MV-4-11 (cell line): ENCODE data around the gene FOXJ2.
"Not testable (repeated sequence)": the region's sequence is repeated elsewhere in the genome, so short reads cannot be mapped to it uniquely, and the experiment has no call there.

Source experiments
- DNase-seq: peaks from one replicate; lab custom pipeline; 2025; lab: John Stamatoyannopoulos, UW

Gene FOXJ2

DNA sequence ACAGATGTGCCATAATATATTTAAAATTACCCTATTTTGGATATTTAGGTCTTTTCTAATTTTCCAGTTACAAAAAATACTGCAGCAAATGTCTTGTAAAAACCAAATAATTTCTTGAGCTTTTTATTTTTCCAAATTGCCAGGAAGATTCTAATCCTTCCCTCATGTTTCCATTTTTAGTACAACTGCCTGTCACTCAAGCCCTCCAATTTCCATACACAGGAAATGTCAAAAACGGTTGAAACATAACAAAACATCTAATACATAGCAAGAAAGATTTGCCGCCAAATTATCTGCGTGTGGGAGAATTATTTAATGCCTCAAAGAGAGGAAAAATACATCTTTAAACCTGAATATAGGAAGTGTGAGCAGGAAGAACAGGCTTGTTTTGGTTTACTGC is 2.3 kb upstream of the FOXJ2 start:
- DNase-seq: no peak

DNA sequence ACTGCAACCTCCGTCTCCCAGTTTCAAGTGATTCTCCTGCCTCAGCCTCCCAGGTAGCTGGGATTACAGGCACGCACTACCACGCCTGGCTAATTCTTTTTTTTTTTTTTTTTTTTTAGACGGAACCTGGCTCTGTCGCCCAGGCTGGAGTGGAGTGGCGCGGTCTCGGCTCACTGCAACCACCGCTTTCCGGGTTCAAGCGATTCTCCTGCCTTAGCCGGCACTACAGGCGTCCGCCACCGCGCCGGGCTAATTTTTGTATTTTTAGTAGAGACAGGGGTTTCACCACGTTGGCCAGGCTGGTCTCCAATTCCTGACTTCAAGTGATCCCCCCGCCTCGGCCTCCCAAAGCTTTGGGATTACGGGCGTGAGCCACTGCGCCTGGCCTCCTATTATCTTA is 1.5 kb upstream of the FOXJ2 start:
- not testable (repeated sequence) for DNase-seq

- DNase-seq: no peak
Observed at GRCh38 chr12:8031872-8032241, 659 bp upstream of the FOXJ2 start.

GRCh38 chr12:8033153-8034044 is 883 bp downstream of the FOXJ2 start:
- no peak for DNase-seq

- no peak for DNase-seq
Observed at GRCh38 chr12:8034802-8035201, 2.3 kb downstream of the FOXJ2 start.

DNA sequence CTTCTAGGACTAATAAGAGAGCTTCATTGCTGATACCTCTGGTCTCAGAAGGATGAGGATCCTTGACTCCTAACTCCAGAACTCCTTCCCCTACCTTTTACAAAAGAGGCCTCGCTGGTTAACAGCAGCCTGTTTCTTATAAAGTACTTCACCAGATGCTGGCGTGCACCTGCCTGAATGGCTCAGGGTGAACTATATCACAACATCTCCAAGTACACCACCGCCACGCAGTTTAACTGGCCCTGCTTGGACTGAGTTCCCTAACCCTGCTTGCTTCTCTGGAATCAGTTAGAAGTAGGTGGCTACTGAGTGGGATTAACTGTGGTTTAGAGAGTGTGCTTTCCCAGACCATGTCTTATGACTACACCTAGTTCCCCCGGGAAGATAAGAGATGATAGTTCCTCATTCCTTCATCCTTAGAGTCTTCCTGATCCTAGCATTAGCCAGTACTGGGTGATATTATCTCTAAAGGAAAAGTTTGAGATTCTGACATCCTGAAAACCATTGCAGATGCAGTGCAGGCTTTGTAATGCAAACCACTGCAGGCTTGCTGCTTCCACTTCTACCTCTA is 3.0 kb downstream of the FOXJ2 start:
- no peak for DNase-seq

DNA sequence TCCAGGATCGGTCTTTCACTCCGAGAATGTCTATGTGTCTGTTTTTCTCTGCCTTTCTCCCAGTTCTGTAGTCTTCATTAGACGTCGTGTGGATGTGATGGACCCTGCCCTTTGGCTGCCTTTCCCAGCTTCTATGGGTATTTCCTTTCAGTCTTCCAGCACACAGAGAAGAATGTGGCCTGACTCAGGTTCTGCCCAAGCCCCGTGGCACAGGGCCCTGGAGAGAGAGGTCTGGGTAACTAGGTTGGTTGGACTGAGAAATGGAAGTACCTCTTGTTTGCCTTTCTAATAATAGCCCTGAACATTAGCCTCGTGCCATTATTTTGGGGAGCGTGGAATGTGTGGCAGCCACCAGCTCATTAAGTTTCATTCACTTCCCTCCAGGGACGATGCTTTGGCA is 3.8 kb downstream of the FOXJ2 start:
- no peak for DNase-seq

DNA sequence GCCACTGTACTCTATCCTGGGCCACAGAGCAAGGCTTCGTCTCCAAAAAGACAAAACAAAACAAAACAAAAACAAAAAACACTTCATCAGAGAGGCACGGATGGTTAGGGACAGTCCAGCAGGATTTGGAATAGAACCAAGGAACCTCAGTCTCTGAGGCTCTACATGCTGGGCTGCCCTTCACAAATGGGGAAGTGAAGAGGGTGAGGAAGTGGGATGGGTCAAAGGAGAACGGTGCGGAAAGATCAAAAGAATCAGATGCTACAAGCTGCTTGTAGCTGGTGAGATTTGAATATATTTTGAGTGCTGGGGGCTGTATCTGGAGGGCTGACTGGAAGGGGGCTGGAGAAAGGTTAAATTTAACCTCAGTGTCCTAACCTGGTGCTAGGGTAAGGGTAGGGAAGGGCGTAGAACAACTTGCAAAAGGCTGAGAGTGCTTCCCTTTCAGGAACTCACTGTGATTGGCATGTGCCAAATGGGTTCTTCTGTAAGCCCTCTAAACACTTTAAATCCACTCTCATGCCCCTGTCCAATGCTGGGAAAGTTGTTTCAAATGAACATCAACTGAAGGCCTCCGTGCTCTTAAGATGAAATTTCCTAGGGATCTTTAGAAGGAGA is 4.6 kb downstream of the FOXJ2 start:
- DNase-seq: peak; percentile 72

DNA sequence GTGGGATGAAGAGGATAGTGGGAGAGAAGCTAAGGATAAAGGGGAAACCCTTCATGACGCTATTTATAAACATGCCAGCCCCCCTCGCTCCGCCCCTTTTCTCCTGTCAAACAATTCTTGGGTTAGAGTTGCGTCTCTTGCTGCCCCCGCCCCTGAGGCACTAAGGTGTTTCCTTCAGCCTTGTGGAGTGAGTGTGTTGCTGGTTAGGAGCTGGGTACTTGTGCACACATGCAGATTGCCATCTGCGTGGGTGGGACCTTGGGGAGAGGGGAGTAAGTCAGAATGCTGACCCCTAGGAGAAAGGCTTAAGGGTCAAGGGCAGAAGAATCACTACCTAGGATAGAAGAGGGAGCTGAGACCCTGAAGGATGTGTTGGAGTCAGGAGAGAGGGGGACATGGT is 5.4 kb downstream of the FOXJ2 start:
- no peak for DNase-seq

DNA sequence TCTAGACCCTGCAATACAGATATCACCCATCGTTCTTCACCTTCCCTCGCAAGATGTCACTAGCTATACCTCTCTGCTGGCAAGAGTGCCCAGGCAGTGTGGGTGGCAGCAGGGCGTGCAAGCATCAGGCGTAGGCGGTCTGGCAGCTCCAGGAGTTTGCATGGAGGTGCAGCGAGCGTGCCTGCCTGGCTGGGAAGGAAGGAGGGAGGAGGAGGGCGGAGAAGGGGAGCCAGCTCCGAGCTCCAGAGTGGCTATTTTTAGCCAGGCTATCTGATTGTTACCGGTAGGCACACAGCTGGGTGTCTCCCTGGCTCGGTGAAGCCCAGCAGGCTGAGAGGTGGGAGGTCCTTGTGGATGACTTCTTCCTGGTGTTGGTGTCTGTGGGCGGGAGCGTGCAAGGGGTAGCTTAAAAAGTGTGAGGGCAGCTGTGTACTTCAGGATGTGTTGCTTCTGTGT is 6.2 kb downstream of the FOXJ2 start:
- no peak for DNase-seq

- no peak for DNase-seq
Observed at GRCh38 chr12:8040791-8041190, 8.3 kb downstream of the FOXJ2 start.

- DNase-seq: peak; percentile 53
Observed at GRCh38 chr12:8045952-8046944, 13.7 kb downstream of the FOXJ2 start.

GRCh38 chr12:8047842-8048241 is 15.3 kb downstream of the FOXJ2 start:
- DNase-seq: no peak

DNA sequence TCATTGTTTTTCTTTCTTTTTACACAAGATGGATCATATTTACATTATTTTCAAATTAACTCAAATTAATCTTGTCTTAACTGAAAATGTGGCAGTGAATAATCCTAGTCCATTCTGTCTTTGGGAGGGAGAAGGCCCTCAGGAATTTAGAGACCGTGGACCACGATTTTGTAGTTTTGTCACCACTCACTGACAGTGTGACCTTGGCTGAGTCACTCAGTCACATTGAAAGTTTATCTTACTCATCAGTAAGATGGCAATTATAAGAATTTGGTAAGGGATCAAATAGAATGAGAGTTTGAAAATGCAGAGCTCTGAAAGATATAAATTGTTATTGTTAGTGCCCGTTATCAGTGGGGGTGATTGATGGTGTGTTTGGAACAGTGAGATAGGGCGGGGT is 16.4 kb downstream of the FOXJ2 start:
- no peak for DNase-seq

GRCh38 chr12:8050600-8051250 is 18.2 kb downstream of the FOXJ2 start:
- no peak for DNase-seq

DNA sequence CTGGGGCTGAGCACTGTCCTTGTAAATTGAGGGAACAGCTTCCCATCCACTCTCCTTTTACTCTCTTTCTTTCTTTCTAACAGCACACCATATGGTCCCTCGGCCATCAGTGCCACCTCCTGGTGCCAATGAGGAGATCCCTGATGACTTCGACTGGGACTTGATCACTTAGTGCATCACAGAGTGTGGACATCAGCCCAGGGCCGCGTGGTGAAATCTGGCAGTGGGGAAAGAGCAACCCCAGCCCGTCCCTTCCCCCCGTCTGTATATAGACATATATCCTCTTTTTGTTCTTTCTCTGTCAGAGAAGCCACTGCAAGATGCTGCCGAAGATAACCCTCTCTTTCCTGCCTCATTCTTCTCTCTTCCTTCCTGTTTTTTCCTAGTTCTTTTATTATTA is 20.2 kb downstream of the FOXJ2 start:
- DNase-seq: peak; percentile 76

DNA sequence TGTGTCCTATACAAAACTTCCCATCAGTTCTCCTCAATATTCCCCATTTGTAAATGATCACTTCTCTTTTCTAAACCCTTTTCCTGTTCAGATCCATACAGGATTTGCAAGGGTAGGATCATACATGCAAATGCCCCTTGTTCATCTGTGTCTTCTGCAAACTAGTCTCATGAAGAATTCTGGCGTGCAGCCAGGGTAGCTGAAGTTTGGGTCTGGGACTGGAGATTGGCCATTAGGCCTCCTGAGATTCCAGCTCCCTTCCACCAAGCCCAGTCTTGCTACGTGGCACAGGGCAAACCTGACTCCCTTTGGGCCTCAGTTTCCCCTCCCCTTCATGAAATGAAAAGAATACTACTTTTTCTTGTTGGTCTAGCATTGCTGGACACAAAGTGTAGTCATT is 22.3 kb downstream of the FOXJ2 start:
- no peak for DNase-seq

- DNase-seq: no peak
Observed at GRCh38 chr12:8057306-8057705, 24.8 kb downstream of the FOXJ2 start.

DNA sequence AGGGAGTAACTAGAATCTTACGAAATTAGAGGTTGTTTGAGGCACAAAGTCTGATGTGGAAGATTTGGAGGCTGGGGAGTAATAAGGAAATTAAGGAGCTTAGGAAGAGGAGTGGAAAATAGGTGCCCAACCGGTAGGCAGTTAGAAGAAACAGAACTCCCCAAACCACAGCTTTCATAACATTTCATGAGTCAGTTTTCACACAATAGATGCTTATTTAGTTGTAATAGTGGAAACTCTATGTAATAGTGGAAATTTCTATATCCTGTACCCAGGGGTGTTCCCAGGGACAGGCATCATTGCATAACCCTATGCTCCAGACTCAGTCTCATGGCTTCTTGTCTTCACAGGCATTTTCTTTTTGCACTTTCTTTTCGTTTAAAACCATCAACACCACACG is 25.3 kb downstream of the FOXJ2 start:
- DNase-seq: peak; percentile 90

- no peak for DNase-seq
Observed at GRCh38 chr12:8058506-8058905, 26.0 kb downstream of the FOXJ2 start.

DNA sequence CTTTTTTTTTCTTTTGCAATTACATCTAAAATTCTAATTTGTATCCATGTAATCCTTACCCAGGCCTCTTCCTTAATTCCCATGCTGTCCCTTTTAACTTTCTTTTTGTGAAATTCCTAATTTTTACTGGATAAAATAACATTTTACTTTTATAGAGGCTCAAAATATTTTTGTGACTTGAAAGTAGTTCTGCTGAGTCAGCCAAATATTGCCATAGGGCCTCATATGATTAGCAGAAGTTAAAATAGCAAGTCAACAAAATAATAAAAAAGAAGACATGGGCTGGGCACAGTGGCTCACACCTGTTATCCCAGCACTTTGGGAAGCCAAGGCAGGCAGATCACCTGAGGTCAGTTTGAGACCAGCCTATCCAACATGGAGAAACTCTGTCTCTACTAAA is 31.6 kb downstream of the FOXJ2 start:
- no peak for DNase-seq
